Ovary (tissue), 3 donors: Measurements from ENCODE around the gene TCFL5.

ENCODE experiments used
- EP300 ChIP-seq: sonication (generic); formaldehyde crosslinking; IDR thresholded peaks from one replicate; pipeline ENCODE4 v1.6.1; 2017; ENCODE audit warnings: antibody characterized with exemption
- POLR2A ChIP-seq: fragments of 450-650 bp; IDR thresholded peaks from one replicate; pipeline ENCODE4 v1.6.1; 2017; ENCODE audit warnings: antibody characterized with exemption, mild to moderate bottlenecking, moderate library complexity
- TF ChIP-seq, protein P1 (sequence below), 3 donors: fragments of 450-650 bp in 2 of 3; fragments of 200-600 bp in 1 of 3; IDR thresholded peaks; one replicate each; pipeline versions ENCODE4 v1.5.1 to v1.8.0; 2016 to 2022; ENCODE audit warnings: antibody characterized with exemption in 3 of 3, mild to moderate bottlenecking in 1 of 3
- donor health status: DM: no; HTN: no; CAD: no.

DNA sequence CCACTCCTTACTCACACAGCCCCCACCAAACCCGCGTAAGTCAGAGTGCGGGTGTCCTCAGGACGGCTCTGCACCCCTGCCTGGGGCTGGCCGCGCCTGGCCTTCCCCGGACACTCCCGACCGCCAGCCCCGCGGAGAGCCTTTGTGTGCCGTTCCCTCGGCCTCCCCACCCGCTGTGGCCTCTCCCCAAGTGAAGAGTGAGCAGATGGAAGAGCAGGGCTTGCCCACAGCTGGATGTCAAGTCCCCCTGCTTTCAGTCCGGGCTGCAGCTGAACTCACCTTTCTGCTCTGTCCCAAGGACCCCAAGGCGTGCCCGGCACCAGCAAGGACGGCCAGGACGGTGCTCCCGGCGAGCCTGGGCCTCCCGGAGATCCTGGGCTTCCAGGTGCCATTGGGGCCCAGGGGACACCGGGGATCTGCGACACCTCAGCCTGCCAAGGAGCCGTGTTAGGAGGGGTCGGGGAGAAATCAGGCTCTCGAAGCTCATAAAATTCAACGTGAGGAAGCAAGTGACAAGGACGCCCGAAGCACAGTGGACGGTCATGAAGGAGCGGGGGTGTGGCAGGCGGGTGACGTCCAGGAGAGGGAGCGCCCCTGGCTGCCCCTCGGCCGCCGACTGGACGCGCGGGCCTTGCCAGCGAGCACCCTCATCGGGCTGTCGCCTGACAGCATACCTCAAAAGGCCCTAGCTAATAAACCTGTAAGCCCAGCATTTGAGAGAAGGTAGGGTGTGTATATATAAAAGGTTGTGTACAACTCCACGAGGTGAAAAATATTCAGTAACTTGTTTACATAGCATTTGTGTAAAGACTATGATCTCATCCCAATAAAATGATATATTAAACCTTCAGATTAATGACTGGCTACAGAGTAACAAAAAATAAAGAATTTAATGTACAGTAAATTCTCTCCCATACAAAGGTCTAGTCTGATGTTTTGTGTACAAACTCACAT is 21.1 kb downstream of the TCFL5 start:
- TF ChIP-seq, protein P1, sequence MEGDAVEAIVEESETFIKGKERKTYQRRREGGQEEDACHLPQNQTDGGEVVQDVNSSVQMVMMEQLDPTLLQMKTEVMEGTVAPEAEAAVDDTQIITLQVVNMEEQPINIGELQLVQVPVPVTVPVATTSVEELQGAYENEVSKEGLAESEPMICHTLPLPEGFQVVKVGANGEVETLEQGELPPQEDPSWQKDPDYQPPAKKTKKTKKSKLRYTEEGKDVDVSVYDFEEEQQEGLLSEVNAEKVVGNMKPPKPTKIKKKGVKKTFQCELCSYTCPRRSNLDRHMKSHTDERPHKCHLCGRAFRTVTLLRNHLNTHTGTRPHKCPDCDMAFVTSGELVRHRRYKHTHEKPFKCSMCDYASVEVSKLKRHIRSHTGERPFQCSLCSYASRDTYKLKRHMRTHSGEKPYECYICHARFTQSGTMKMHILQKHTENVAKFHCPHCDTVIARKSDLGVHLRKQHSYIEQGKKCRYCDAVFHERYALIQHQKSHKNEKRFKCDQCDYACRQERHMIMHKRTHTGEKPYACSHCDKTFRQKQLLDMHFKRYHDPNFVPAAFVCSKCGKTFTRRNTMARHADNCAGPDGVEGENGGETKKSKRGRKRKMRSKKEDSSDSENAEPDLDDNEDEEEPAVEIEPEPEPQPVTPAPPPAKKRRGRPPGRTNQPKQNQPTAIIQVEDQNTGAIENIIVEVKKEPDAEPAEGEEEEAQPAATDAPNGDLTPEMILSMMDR (IDR thresholded peaks at IDR 0.05), result no peak
- TF ChIP-seq POLR2A (no peak), EP300 (no peak)
